ENCODE measurements around the gene EPOP. TPM values are rescaled to one million over a fixed set of nuclear protein-coding genes. Genes with fewer than 3 reads are reported as not detected.
"Not testable (repeated sequence)": the region's sequence is repeated elsewhere in the genome, so short reads cannot be mapped to it uniquely, and the experiment has no call there.

The EPOP gene
- total RNA-seq, 1 donor from 2014 or later, result 2.4 TPM

- no peak for TF ChIP-seq CTCF (IDR thresholded peaks at IDR 0.05; ENCODE audit: insufficient read depth, low read length, severe bottlenecking)
- DNase-seq (ENCODE audit: low read depth) (no peak), FAIRE-seq (no peak)
- Histone ChIP-seq H3K27me3 (ENCODE audit: control insufficient read depth, insufficient read depth, low read length) (peaks cover 11% of the 10 kb centered on the region), H3K36me3 (ENCODE audit: control insufficient read depth, insufficient read depth, low read length) (no peaks in the 10 kb centered on the region), H3K4me3 (ENCODE audit: low read depth, low read length) (no peak overlapping the region)
Observed at GRCh38 chr17:38653230-38653629, 21.5 kb downstream of the EPOP start.

GRCh38 chr17:38650653-38651173 is 24.0 kb downstream of the EPOP start:
- not testable (repeated sequence) for H3K27me3 ChIP-seq (ENCODE audit: control insufficient read depth, insufficient read depth, low read length); H3K36me3 ChIP-seq (ENCODE audit: control insufficient read depth, insufficient read depth, low read length); FAIRE-seq; DNase-seq (ENCODE audit: low read depth); H3K4me3 ChIP-seq (ENCODE audit: low read depth, low read length)

- Histone ChIP-seq H3K36me3 (ENCODE audit: control insufficient read depth, insufficient read depth, low read length) (no peaks in the 10 kb centered on the region), H3K4me3 (ENCODE audit: low read depth, low read length) (no peak overlapping the region), H3K27me3 (ENCODE audit: control insufficient read depth, insufficient read depth, low read length) (no peaks in the 10 kb centered on the region)
- DNase-seq (ENCODE audit: low read depth) (no peak), FAIRE-seq (no peak)
- no peak for TF ChIP-seq CTCF (IDR thresholded peaks at IDR 0.05; ENCODE audit: insufficient read depth, low read length, severe bottlenecking)
Observed at GRCh38 chr17:38637951-38638350, 36.8 kb downstream of the EPOP start.

- no peak for TF ChIP-seq CTCF (IDR thresholded peaks at IDR 0.05; ENCODE audit: insufficient read depth, low read length, severe bottlenecking)
- Histone ChIP-seq H3K4me3 (ENCODE audit: low read depth, low read length) (no peak overlapping the region), H3K27me3 (ENCODE audit: control insufficient read depth, insufficient read depth, low read length) (no peaks in the 10 kb centered on the region), H3K36me3 (ENCODE audit: control insufficient read depth, insufficient read depth, low read length) (no peaks in the 10 kb centered on the region)
- FAIRE-seq (no peak), DNase-seq (ENCODE audit: low read depth) (no peak)
Observed at GRCh38 chr17:38636054-38636453, 38.7 kb downstream of the EPOP start.

GRCh38 chr17:38632334-38632733 is 42.4 kb downstream of the EPOP start:
- no peak overlapping the region for H3K4me3 ChIP-seq (ENCODE audit: low read depth, low read length)
- H3K27me3 ChIP-seq (ENCODE audit: control insufficient read depth, insufficient read depth, low read length), result no peaks in the 10 kb centered on the region
- FAIRE-seq (no peak), DNase-seq (ENCODE audit: low read depth) (no peak)
- H3K36me3 ChIP-seq (ENCODE audit: control insufficient read depth, insufficient read depth, low read length), result no peaks in the 10 kb centered on the region
- no peak for TF ChIP-seq CTCF (IDR thresholded peaks at IDR 0.05; ENCODE audit: insufficient read depth, low read length, severe bottlenecking)

- H3K4me3 ChIP-seq (ENCODE audit: low read depth, low read length), result no peak overlapping the region
- no peaks in the 10 kb centered on the region for H3K36me3 ChIP-seq (ENCODE audit: control insufficient read depth, insufficient read depth, low read length)
- FAIRE-seq (no peak), DNase-seq (ENCODE audit: low read depth) (no peak)
- TF ChIP-seq CTCF (IDR thresholded peaks at IDR 0.05; ENCODE audit: insufficient read depth, low read length, severe bottlenecking), result no peak
- no peaks in the 10 kb centered on the region for H3K27me3 ChIP-seq (ENCODE audit: control insufficient read depth, insufficient read depth, low read length)
Observed at GRCh38 chr17:38628441-38628840, 46.3 kb downstream of the EPOP start.
